ENCODE data around the gene GOLGA6L4.
"Not testable (repeated sequence)": the region's sequence is repeated elsewhere in the genome, so short reads cannot be mapped to it uniquely, and the experiment has no call there.

GOLGA6L4 gene, protein sequence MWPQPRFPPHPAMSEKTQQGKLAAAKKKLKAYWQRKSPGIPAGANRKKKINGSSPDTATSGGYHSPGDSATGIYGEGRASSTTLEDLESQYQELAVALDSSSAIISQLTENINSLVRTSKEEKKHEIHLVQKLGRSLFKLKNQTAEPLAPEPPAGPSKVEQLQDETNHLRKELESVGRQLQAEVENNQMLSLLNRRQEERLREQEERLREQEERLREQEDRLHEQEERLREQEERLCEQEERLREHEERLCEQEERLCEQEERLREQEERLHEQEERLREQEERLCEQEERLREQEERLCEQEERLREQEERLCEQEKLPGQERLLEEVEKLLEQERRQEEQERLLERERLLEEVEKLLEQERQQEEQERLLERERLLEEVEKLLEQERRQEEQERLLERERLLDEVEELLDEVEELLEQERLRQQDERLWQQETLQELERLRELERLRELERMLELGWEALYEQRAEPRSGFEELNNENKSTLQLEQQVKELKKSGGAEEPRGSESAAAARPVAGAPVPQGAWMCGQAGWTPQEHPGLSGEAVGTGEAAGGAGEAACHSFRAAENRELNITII

DNA sequence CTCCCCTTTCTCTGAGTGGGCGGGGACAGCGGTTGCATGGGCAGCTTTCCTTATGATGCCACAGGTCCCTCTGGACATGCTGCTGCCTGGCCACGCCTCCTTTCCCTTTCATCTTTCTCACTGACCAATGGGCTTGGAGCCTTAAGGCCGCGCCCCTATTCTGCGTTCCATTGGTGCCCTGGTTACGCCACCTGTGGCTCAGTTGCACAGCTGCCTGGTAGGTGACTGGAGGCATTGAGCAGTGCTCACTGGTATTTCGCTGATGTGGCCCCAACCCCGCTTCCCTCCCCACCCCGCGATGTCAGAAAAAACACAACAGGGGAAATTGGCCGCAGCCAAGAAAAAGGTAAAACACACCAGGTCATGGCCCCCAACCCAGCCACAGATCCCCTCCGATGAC lies at the start of gene GOLGA6L4:
Gene GOLGA6L4, plus strand, starts transcription at position 201 of the 400 bp plus-strand sequence. Its CDS starts 62 bp downstream, at position 263.
- DNase-seq (ENCODE audit: extremely low read depth in 1 of 2, low read depth in 1 of 2) = not testable (repeated sequence)

DNA sequence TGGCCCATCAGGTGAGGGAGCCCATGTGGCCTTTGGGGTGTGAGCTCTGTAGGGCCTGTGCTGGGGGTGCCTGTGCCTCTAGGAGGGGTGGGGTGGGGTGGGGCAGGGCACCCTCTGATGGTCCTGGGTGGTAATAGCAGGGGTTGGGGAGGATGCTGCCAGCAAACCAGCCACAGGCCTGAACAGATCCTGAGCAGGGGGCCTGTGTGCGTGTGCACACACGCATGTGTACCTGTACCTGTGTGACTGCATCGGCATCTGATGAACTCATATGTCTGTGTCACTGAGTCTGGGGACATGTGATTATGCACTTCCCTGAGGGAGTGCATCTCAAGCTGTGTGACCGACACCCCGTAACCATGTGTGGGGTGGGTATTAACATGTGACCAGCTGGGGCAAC lies 42.6 kb upstream of the GOLGA6L4 start:
- DNase-seq (ENCODE audit: extremely low read depth in 1 of 2, low read depth in 1 of 2) = not testable (repeated sequence)

DNA sequence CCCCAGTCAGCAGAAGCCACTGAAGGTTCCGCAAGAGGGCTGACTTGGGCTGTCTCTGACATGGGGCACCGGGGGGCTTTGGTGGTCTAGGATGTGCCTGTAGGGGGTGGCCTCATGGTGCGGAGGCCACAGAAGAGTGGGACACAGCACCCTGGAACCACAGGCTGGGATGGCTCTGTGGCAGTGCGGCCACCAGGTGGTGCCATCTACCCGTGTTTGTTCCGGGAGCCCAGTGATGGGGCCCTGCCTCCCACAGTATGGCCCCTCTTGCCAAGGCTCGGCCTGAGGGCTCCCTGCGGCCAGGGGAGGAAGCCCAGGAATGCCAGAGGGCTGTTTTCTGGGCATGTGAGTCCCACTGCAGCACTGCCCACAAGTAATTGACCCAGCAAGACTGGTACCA lies 40.0 kb upstream of the GOLGA6L4 start:
- DNase-seq (ENCODE audit: extremely low read depth in 1 of 2, low read depth in 1 of 2) = not testable (repeated sequence)

DNA sequence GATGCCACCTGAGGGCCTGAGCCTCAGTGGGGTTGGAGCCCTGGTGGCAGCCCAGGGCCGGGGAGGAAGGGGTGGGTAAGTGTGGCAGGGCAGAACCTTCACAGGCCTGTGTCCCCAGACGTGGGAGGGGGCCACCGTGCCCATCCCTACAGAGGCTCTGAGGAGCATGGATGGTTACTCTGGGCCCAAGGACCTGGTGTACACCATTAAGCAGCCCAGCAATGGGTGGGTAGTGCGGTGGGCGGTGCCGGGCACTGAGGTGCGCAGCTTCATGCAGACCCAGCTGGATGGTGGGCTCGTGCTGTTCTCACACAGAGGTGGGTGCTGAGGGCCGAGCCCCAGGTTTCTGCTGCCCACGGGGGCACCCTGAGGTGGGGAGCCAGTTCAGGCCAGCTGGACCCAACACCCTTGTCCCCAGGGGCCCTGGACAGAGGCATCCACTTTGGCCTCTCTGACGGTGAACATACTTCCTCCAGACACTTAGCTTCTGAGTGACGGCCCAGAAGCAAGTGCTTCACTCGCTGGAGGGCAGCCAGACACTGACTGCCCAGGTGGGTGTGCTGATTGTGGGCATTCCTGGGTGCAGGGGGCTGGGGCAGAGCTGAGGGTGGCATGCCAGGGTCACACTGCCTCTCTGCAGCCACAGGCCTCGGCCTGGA lies 38.9 kb upstream of the GOLGA6L4 start:
- not testable (repeated sequence) for DNase-seq (ENCODE audit: extremely low read depth in 1 of 2, low read depth in 1 of 2)

DNA sequence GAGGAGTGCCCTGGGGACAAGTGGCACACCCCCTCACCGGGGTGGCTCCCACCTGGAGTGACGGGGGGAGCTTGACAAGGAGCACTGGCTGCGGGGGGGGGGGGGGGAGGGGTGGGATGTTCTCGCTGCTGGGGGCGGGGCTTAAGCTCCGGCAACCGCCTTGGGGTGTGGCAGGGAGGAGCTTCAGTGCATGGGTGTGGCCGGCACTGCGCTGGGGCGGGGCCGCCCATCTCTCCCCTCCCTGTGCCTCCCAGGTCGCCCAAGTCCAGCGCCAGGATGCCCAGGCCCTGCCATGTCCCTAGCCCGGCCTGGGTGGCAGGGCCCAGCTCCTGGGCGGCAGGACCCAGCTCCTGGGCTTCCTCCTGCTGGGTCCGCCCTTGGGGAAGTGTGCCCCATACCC lies 35.7 kb upstream of the GOLGA6L4 start:
- DNase-seq (ENCODE audit: extremely low read depth in 1 of 2, low read depth in 1 of 2) = not testable (repeated sequence)

DNA sequence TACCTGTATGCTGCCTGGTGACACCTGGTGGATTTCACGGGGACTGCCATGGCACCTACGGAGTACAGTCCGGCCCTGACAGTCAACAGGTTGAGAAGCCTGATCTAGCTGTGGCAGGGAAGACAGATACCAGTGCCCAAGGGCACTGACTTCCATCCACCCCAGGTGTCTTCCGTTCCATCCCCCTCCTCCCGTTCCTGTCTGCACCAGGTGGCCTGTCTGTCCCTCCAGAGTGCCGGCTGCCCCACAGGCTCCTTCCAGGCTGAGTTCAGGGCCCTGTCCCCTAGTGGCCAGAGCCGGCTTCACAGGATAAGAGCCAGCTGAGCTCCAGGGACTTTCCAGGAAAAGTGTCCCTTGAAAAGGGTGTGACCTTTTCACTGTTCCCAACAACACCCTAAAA lies 10.9 kb downstream of the GOLGA6L4 start:
- DNase-seq (ENCODE audit: extremely low read depth in 1 of 2, low read depth in 1 of 2) = not testable (repeated sequence)
